Stimulated activated CD8-positive, alpha-beta memory T cell treated with anti-CD3 and anti-CD28 coated beads, Interleukin-15, amount 100 ng/mL, for 48 hours (primary cell): ENCODE data around the gene CDC42BPA.
"Not testable (repeated sequence)": the region's sequence is repeated elsewhere in the genome, so short reads cannot be mapped to it uniquely, and the experiment has no call there.

Experiments used
- DNase-seq, 2 donors: peaks; one replicate each; pipeline ENCODE4 v3.0.0-alpha.2; 2020; ENCODE audit warnings: low read depth in 2 of 2

CDC42BPA gene

GRCh38 chr1:227308367-227309336 lies 9.6 kb downstream of the CDC42BPA start:
- no peak for DNase-seq

- DNase-seq: no peak
Measured at GRCh38 chr1:227306689-227307088, 11.6 kb downstream of the CDC42BPA start.

GRCh38 chr1:227305894-227306626 lies 12.2 kb downstream of the CDC42BPA start:
- no peak for DNase-seq

- DNase-seq: no peak
Measured at GRCh38 chr1:227304665-227305064, 13.6 kb downstream of the CDC42BPA start.

GRCh38 chr1:227303662-227304061 lies 14.6 kb downstream of the CDC42BPA start:
- DNase-seq: no peak

GRCh38 chr1:227300682-227301081 lies 17.6 kb downstream of the CDC42BPA start:
- no peak for DNase-seq

GRCh38 chr1:227299688-227300087 lies 18.6 kb downstream of the CDC42BPA start:
- DNase-seq: no peak

GRCh38 chr1:227299241-227299627 lies 19.1 kb downstream of the CDC42BPA start:
- DNase-seq: no peak

- DNase-seq: no peak
Measured at GRCh38 chr1:227298512-227299240, 19.6 kb downstream of the CDC42BPA start.

GRCh38 chr1:227297073-227297793 lies 21.1 kb downstream of the CDC42BPA start:
- no peak for DNase-seq

- no peak for DNase-seq
Measured at GRCh38 chr1:227295609-227296008, 22.7 kb downstream of the CDC42BPA start.

GRCh38 chr1:227285745-227286144 lies 32.5 kb downstream of the CDC42BPA start:
- DNase-seq: no peak

- no peak for DNase-seq
Measured at GRCh38 chr1:227281371-227281770, 36.9 kb downstream of the CDC42BPA start.

- DNase-seq: no peak
Measured at GRCh38 chr1:227280836-227281235, 37.5 kb downstream of the CDC42BPA start.

- DNase-seq: not testable (repeated sequence)
Measured at GRCh38 chr1:227276156-227276693, 42.1 kb downstream of the CDC42BPA start.

- no peak for DNase-seq
Measured at GRCh38 chr1:227273557-227273956, 44.7 kb downstream of the CDC42BPA start.

- DNase-seq: no peak
Measured at GRCh38 chr1:227272428-227272827, 45.9 kb downstream of the CDC42BPA start.

- DNase-seq: no peak
Measured at GRCh38 chr1:227270554-227270953, 47.7 kb downstream of the CDC42BPA start.

GRCh38 chr1:227268943-227269342 lies 49.3 kb downstream of the CDC42BPA start:
- no peak for DNase-seq

GRCh38 chr1:227265891-227266290 lies 52.4 kb downstream of the CDC42BPA start:
- no peak for DNase-seq

- no peak for DNase-seq
Measured at GRCh38 chr1:227263869-227264268, 54.4 kb downstream of the CDC42BPA start.
